HG02852 (cell line): Measurements from ENCODE around the gene CYB5R3.
"Not testable (repeated sequence)": the region's sequence is repeated elsewhere in the genome, so short reads cannot be mapped to it uniquely, and the experiment has no call there.

Experiments
- ATAC-seq: cut with Tn5 transposase; IDR thresholded peaks from one replicate; pipeline ENCODE4 v1.9.1; 2021; ENCODE audit warnings: mild to moderate bottlenecking, moderate library complexity; ENCODE audit not compliant: unreplicated experiment

The CYB5R3 gene

GRCh38 chr22:42608136-42608822 lies 40.9 kb downstream of the CYB5R3 start:
- no peak for ATAC-seq

- not testable (repeated sequence) for ATAC-seq
These were observed 41.6 kb downstream of the CYB5R3 start for GRCh38 chr22:42607641-42608040.

GRCh38 chr22:42604403-42604802 lies 44.8 kb downstream of the CYB5R3 start:
- no peak for ATAC-seq

GRCh38 chr22:42603427-42603826 lies 45.8 kb downstream of the CYB5R3 start:
- no peak for ATAC-seq

- ATAC-seq: no peak
These were observed 46.7 kb downstream of the CYB5R3 start for GRCh38 chr22:42602470-42602869.

GRCh38 chr22:42601879-42602465 lies 47.2 kb downstream of the CYB5R3 start:
- ATAC-seq: no peak

- ATAC-seq: no peak
These were observed 52.2 kb downstream of the CYB5R3 start for GRCh38 chr22:42596863-42597530.

- ATAC-seq: no peak
These were observed 52.9 kb downstream of the CYB5R3 start for GRCh38 chr22:42596336-42596735.

- ATAC-seq: no peak
These were observed 53.8 kb downstream of the CYB5R3 start for GRCh38 chr22:42595434-42595833.

- no peak for ATAC-seq
These were observed 57.2 kb downstream of the CYB5R3 start for GRCh38 chr22:42591987-42592386.

- no peak for ATAC-seq
These were observed 61.5 kb downstream of the CYB5R3 start for GRCh38 chr22:42587588-42588175.

GRCh38 chr22:42586381-42586780 lies 62.8 kb downstream of the CYB5R3 start:
- no peak for ATAC-seq

GRCh38 chr22:42585096-42585495 lies 64.1 kb downstream of the CYB5R3 start:
- ATAC-seq: no peak

- ATAC-seq: no peak
These were observed 64.7 kb downstream of the CYB5R3 start for GRCh38 chr22:42584364-42584940.

- no peak for ATAC-seq
These were observed 66.2 kb downstream of the CYB5R3 start for GRCh38 chr22:42582987-42583386.

GRCh38 chr22:42581762-42582716 lies 67.2 kb downstream of the CYB5R3 start:
- peak; percentile 64 for ATAC-seq

- ATAC-seq: peak; percentile 23
These were observed 67.9 kb downstream of the CYB5R3 start for GRCh38 chr22:42581194-42581761.

GRCh38 chr22:42580040-42580439 lies 69.2 kb downstream of the CYB5R3 start:
- ATAC-seq: not testable (repeated sequence)

- no peak for ATAC-seq
These were observed 71.5 kb downstream of the CYB5R3 start for GRCh38 chr22:42577623-42578240.
